K562 (cell line): ENCODE results near the gene MEX3A. TPM values are rescaled to one million over a fixed set of nuclear protein-coding genes. Genes with fewer than 3 reads are reported as not detected.

Experiments used
- ATAC-seq: fragments of 200-7000 bp; cut with Tn5 transposase; 3 replicates; pipeline ENCODE4 v1.9.1; 2020; ENCODE audit warnings: moderate library complexity
- BruUV-seq: library from RNA; stranded (reverse); fragments of 400-500 nt; replicated peaks from 2 replicates; lab custom pipeline; 2021; lab: Mats Ljungman, UMichigan
- CTCF ChIA-PET: fragments of 300-600 bp; formaldehyde crosslinking; extraction: SDS; loops from one replicate; lab custom pipeline; 2021; ENCODE audit warnings: low intra/inter-chr PET ratio; lab: Yijun Ruan, JAX
- POLR2A ChIA-PET: fragments of 300-600, 350-650 bp; sonication (Branson Sonifier 250); formaldehyde crosslinking; extraction: SDS; loops from one replicate; lab custom pipeline; 2021; ENCODE audit warnings: antibody characterized with exemption, inconsistent platforms; lab: Yijun Ruan, JAX
- DNase-seq, 4 experiments: peaks; one replicate each; pipeline versions ENCODE4 v3.0.0 to v3.0.0-alpha.2; 2011 to 2018; ENCODE audit warnings: low spot score in 3 of 4, mixed read lengths in 3 of 4; ENCODE audit errors: extremely low read depth in 1 of 4
- FAIRE-seq: peaks from 2 replicates; lab custom pipeline; 2011; peaks lifted over from hg19 to GRCh38; lab: Jason Lieb, UNC
- H2AFZ ChIP-seq: 2 replicates; pipeline ENCODE4 v1.6.0; 2011; ENCODE audit warnings: low read depth, low read length, control low read depth, inconsistent platforms
- H3K27ac ChIP-seq: fragments of 200-600 bp; 3 replicates; pipeline ENCODE4 v1.8.0; 2011; ENCODE audit warnings: low read depth, mild to moderate bottlenecking, control low read depth, inconsistent platforms, low read length, moderate library complexity, mixed read lengths; ENCODE audit errors: extremely low read depth
- H3K27me3 ChIP-seq, 2 experiments: fragments of 300-600 bp in 1 of 2; 2 replicates in 1 of 2; 3 replicates in 1 of 2; pipeline versions ENCODE4 v1.6.0 to v1.8.0; 2011; ENCODE audit warnings: inconsistent platforms in 2 of 2, low read length in 2 of 2, mild to moderate bottlenecking in 1 of 2, mixed read lengths in 1 of 2, moderate library complexity in 1 of 2; ENCODE audit not compliant: control insufficient read depth in 2 of 2, insufficient read depth in 2 of 2
- H3K36me3 ChIP-seq: fragments of 300-600 bp; 3 replicates; pipeline ENCODE4 v1.8.0; 2011; ENCODE audit warnings: mild to moderate bottlenecking, low read length, inconsistent platforms; ENCODE audit not compliant: control insufficient read depth, insufficient read depth
- H3K4me1 ChIP-seq, 2 experiments: fragments of 200-600 bp in 1 of 2; replicated peaks in 1 of 2; 2 replicates in 1 of 2; 3 replicates in 1 of 2; pipeline versions ENCODE4 v1.5.1 to v1.8.0; 2011; ENCODE audit warnings: inconsistent platforms in 2 of 2, low read length in 2 of 2, mild to moderate bottlenecking in 1 of 2, mixed read lengths in 1 of 2, moderate library complexity in 1 of 2; ENCODE audit not compliant: control insufficient read depth in 2 of 2, insufficient read depth in 2 of 2
- H3K4me2 ChIP-seq: 2 replicates; pipeline ENCODE4 v1.6.1; 2011; ENCODE audit warnings: low read length, control low read depth, inconsistent platforms, mixed read lengths; ENCODE audit not compliant: insufficient read depth
- H3K4me3 ChIP-seq: fragments of 200-600 bp; sonication (generic), shearing (Covaris generic); 2 replicates; pipeline ENCODE4 v1.5.1; 2016; ENCODE audit warnings: control low read depth, inconsistent platforms
- H3K79me2 ChIP-seq: fragments of 200-600 bp; 3 replicates; pipeline ENCODE4 v1.8.0; 2011; ENCODE audit warnings: low read length, inconsistent platforms; ENCODE audit not compliant: control insufficient read depth, insufficient read depth
- H3K9ac ChIP-seq, 2 experiments: 2 replicates each; pipeline versions ENCODE4 v1.6.0 to v1.6.1; 2011; ENCODE audit warnings: low read depth in 2 of 2, low read length in 2 of 2, control low read depth in 1 of 2, inconsistent platforms in 1 of 2, mild to moderate bottlenecking in 1 of 2, mixed read lengths in 1 of 2; ENCODE audit not compliant: insufficient read depth in 1 of 2
- H3K9me1 ChIP-seq: one replicate; pipeline ENCODE4 v1.6.0; 2011; ENCODE audit warnings: inconsistent platforms, mild to moderate bottlenecking, low read length, moderate library complexity; ENCODE audit not compliant: control insufficient read depth, insufficient read depth
- H3K9me3 ChIP-seq: replicated peaks from 2 replicates; pipeline ENCODE4 v1.5.1; 2011; ENCODE audit warnings: low read depth, low read length, inconsistent platforms; ENCODE audit not compliant: control insufficient read depth, insufficient read depth
- H4K20me1 ChIP-seq: replicated peaks from 2 replicates; pipeline ENCODE4 v1.6.1; 2011; ENCODE audit warnings: low read length, inconsistent platforms, mixed read lengths; ENCODE audit not compliant: control insufficient read depth, insufficient read depth
- CC2D1A ChIP-seq: fragments of 450-650 bp; IDR thresholded peaks from 2 replicates; pipeline ENCODE4 v1.6.1; 2017; ENCODE audit warnings: mild to moderate bottlenecking
- FOS ChIP-seq: IDR thresholded peaks from 3 replicates; pipeline ENCODE4 v1.6.1; 2011; ENCODE audit not compliant: insufficient read length; ENCODE audit errors: extremely low read depth
- NFRKB ChIP-seq: fragments of 450-650 bp; IDR thresholded peaks from 2 replicates; pipeline ENCODE4 v1.6.1; 2016; ENCODE audit warnings: low read depth
- PRDM10 ChIP-seq: fragments of 450-650 bp; IDR thresholded peaks from 2 replicates; pipeline ENCODE4 v1.6.1; 2018; ENCODE audit not compliant: partially characterized antibody
- PTBP1 ChIP-seq: fragments of 200-400 bp; formaldehyde crosslinking; IDR thresholded peaks from 2 replicates; pipeline ENCODE4 v1.6.1; 2017; ENCODE audit warnings: low read depth, low read length
- RBM25 ChIP-seq: fragments of 200-400 bp; formaldehyde crosslinking; IDR thresholded peaks from 2 replicates; pipeline ENCODE4 v1.6.1; 2018; ENCODE audit warnings: low read length, low read depth, moderate library complexity; ENCODE audit not compliant: severe bottlenecking
- STAG1 ChIP-seq: sonication (generic); formaldehyde crosslinking; IDR thresholded peaks from 2 replicates; pipeline ENCODE4 v1.5.0; 2020; ENCODE audit warnings: missing genetic modification reagents, borderline replicate concordance
- ZNF263 ChIP-seq: sonication (generic); formaldehyde crosslinking; IDR thresholded peaks from 2 replicates; pipeline ENCODE4 v1.8.0; 2022; ENCODE audit warnings: mild to moderate bottlenecking, missing genetic modification reagents, borderline replicate concordance
- ZNF384 ChIP-seq: IDR thresholded peaks from 2 replicates; pipeline ENCODE4 v1.6.1; 2012; ENCODE audit warnings: low read depth, low read length, improper control_type of control experiment
- ZNF41 ChIP-seq: fragments of 250-450 bp; sonication (Bioruptor Pico); conservative IDR thresholded peaks from 2 replicates; pipeline ENCODE4 v1.4.0; 2020; ENCODE audit warnings: mild to moderate bottlenecking
- WGBS: fragments of 100-300 bp; shearing (Covaris generic); methylation state at CpG from one replicate; pipeline ENCODE4 v1.1.6; 2016; ENCODE audit warnings: low coverage, mixed read lengths; ENCODE audit not compliant: insufficient coverage; ENCODE audit errors: missing lambda C conversion rate; 5-methylcytosine and 5-hydroxymethylcytosine counted together
- in situ Hi-C: fragments of 300-500 bp; cut with MboI; formaldehyde crosslinking; loops from 4 replicates; pipeline ENCODE4 v1.15.0; 2018; ENCODE audit warnings: inconsistent platforms, mixed read lengths
- intact Hi-C: fragments of 100-400 bp; cut with micrococcal nuclease; formaldehyde crosslinking; loops from 2 replicates; pipeline ENCODE4 v1.14.2; 2022
- polyA plus RNA-seq, 8 experiments: library from polyadenylated mRNA; depleted of rRNA in 4 of 8; stranded (reverse) in 5 of 8; unstranded in 3 of 8; fragments of >200 nt; fragmentation: Nextera tagmentation in 2 of 8; fragmentation: Illumina TruSeq in 1 of 8; extraction: Ambion mirVana in 2 of 8; extraction: Trizol in 1 of 8; gene quantifications; 2 replicates each; pipeline versions ENCODE4 v1.2.1 to v1.2.3, GENCODE V29; 2011 to 2014; ENCODE audit warnings: inconsistent platforms in 1 of 8, missing spikeins in 1 of 8
- total RNA-seq, 7 experiments: library from RNA; depleted of rRNA in 6 of 7; stranded (reverse); fragments of >200 nt in 6 of 7; fragmentation: Illumina TruSeq in 2 of 7; extraction: Trizol in 2 of 7; gene quantifications; 2 replicates each; pipeline versions ENCODE4 v1.2.1 to v1.2.3, GENCODE V29; 2011 to 2021; ENCODE audit warnings: low replicate concordance in 1 of 7
- TF ChIP-seq, protein P1 (sequence below): sonication (generic); formaldehyde crosslinking; IDR thresholded peaks from 2 replicates; pipeline ENCODE4 v1.8.1; 2023; ENCODE audit warnings: mild to moderate bottlenecking, missing genetic modification reagents

Gene MEX3A
- total and polyA plus RNA-seq, 9 of the 15 experiments (the other 6 are each of a cell fraction or from before 2014, with no cell fraction given), result 0.36 to 13.7 (median 5.2) TPM

- TF ChIP-seq, protein P1, sequence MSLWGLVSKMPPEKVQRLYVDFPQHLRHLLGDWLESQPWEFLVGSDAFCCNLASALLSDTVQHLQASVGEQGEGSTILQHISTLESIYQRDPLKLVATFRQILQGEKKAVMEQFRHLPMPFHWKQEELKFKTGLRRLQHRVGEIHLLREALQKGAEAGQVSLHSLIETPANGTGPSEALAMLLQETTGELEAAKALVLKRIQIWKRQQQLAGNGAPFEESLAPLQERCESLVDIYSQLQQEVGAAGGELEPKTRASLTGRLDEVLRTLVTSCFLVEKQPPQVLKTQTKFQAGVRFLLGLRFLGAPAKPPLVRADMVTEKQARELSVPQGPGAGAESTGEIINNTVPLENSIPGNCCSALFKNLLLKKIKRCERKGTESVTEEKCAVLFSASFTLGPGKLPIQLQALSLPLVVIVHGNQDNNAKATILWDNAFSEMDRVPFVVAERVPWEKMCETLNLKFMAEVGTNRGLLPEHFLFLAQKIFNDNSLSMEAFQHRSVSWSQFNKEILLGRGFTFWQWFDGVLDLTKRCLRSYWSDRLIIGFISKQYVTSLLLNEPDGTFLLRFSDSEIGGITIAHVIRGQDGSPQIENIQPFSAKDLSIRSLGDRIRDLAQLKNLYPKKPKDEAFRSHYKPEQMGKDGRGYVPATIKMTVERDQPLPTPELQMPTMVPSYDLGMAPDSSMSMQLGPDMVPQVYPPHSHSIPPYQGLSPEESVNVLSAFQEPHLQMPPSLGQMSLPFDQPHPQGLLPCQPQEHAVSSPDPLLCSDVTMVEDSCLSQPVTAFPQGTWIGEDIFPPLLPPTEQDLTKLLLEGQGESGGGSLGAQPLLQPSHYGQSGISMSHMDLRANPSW (CRISPR knock-in tag), result no peak
- TF ChIP-seq FOS (no peak), ZNF41 (no peak)
Observed at GRCh38 chr1:156080241-156080862, 1.9 kb downstream of the MEX3A start (continued).

- Histone ChIP-seq H3K9ac (no peak overlapping the region), H4K20me1 (no peaks in the 10 kb centered on the region), H3K9me3 (no peaks in the 10 kb centered on the region), H3K4me3 (no peak overlapping the region), H3K9me1 (peaks cover 2% of the 10 kb centered on the region), H2AFZ (no peak overlapping the region), H3K27me3 (no peaks in the 10 kb centered on the region), H3K79me2 (peaks cover 15% of the 10 kb centered on the region), H3K27ac (no peak overlapping the region), H3K36me3 (peaks cover 23% of the 10 kb centered on the region; the same call in 1 of the 3 replicates), H3K4me2 (no peak overlapping the region), H3K4me1 (peaks cover 22 to 43% of the 10 kb centered on the region in 2 experiments)
- WGBS, result 88% methylated on average over 4 of the region's 5 CpGs
- no TSS peak for BruUV-seq
- intact Hi-C loops (loop anchor here (10.0 kb wide), 1 partner anchor 285 kb away; the partner anchor contains the start of gene RHBG), in situ Hi-C loops (no loop called here)
- no peak for ATAC-seq
- DNase-seq, result no peak
- TF ChIP-seq ZNF263 (CRISPR knock-in tag), result peak; percentile 74; the same call in 1 of the 2 replicates
- no peak for TF ChIP-seq PTBP1
- TF ChIP-seq CC2D1A, result no peak
- no peak for TF ChIP-seq NFRKB
- peak; percentile 34 for TF ChIP-seq PRDM10
- TF ChIP-seq STAG1 (CRISPR knock-in tag), result no peak
- peak; percentile 7 for TF ChIP-seq RBM25
- no peak for TF ChIP-seq ZNF384
- FAIRE-seq, result no peak
- POLR2A ChIA-PET, result interaction anchor here (0.7 kb wide), 1 partner anchor 8 kb away, joined by 3 read pairs; no protein-coding TSS in a partner anchor
- CTCF ChIA-PET, result no interaction called here
Observed at GRCh38 chr1:156079762-156080161, 2.5 kb downstream of the MEX3A start.
